NCI-H748 (cell line): ENCODE results near the gene POLR3GL.
A peak's percentile ranks its signal among the peaks of the same experiment; 100 is the strongest.

Experiments
- DNase-seq: peaks from one replicate; lab custom pipeline; 2025; ENCODE audit not compliant: unreplicated experiment; lab: John Stamatoyannopoulos, UW

POLR3GL gene

DNA sequence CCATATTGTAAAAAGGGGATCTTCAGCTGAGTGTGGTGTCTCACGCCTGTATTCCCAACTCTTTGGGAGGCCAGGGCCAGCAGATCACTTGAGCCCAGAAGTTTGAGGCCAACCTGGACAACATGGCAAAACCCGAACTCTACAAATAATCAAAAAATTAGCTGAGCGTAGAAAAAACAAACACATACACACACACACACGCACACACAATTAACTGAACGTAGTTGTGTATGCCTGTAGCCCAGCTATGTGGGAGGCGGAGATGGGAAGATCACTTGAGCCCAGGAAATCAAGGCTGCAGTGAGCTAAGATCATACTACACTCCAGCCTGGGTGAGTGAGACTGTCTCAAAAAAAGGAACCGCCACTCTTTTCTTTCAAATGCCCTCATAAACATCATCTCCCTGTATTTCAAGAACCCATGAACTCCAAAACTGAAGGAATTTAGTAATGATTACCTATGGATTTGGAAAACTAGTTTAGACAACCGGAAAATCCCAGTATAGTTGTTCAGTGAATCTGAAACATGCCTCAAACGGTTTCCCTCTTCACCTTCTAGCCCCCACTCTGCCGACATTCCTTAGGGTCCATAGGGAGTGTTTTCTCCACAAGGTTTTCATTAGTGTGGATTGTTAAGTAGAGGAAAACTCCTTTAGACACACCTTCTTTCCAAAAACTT lies 27.4 kb downstream of the POLR3GL start:
- DNase-seq = no peak

DNA sequence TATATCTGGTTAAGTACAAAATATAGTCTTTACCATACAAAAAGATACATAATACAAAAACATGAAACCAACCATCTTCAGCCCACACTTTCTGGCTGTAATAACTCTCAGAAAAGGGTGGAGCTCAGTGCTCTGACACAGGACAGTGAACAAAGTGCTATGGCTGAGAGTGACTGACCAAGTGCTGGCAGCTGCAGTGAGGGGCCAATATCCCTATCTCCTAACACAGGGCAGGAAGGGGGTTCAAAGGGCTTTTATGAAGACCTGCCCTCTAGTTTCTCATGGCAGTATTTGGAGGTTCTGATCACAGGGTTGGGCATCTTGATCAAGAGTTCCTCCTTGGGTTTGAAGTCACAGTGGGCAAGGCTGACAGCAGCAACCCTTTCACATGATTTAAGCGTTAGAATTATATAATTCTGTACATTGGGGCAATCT lies 28.0 kb downstream of the POLR3GL start:
- no peak for DNase-seq

DNA sequence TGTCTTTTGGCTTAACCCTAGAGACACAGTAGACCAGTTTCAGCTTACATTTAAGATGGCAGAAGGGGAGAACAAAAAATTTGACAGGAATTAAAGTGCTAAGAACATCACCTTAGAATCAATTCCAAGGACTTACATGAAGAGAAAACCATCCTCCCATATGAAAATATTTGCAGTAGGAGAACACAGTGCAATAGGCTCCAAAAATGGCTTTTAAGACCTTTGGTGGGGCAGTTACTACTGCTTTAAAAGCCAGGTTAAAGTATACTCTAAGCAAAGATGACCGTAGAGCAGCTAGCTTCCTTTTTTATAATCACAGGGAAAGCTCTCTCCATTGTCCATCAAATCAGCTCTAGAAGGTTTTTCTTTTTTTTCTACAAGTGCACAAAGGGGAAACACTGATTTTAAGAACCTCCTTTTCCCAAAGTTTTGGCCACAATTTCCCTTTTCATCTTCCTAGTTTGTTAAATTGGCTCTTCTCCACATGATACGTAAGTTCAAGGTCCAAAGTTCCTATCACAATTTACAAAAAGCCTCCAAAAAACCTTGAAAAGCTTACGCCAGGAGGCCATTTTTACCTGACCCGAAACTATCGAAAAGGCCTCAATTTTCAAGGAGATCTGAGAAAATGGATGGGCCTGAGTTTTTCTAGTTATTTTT lies 28.6 kb downstream of the POLR3GL start:
- DNase-seq = no peak

DNA sequence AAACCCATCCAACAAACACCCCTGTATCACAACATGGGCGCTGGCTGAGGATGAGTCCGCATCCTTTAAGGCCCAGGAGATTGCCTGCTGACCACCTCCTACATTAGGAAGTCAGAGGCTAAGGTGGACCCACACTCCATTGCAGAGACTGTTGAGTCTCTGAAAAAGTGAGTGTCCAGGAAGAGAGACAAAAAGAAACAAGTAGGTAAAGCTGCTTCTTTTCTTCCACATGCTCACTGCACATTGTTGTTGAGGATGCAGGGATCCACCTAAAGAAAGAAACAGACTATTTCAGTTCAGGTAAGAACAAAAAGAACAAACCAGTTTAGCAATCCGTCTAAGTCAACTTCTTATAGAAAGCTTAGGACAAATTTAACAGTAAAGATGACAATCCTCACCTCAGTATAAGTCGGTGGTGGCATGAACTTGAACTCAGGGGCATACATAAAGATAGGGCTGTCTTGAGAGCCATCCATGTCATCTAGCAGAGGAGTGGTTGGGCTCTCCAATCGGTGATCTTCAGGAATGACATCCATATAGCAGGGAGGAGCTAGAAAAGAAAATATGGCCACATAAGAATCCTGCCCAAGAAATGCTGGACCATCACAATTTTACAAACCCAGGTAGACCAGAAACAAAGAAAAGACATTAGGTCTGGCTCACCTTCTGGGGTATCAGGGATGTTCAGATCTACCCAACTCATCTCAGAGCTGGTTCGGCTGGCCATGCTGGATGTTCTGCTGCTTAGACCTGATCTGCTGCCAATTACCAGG lies 29.3 kb downstream of the POLR3GL start:
- DNase-seq = no peak

DNA sequence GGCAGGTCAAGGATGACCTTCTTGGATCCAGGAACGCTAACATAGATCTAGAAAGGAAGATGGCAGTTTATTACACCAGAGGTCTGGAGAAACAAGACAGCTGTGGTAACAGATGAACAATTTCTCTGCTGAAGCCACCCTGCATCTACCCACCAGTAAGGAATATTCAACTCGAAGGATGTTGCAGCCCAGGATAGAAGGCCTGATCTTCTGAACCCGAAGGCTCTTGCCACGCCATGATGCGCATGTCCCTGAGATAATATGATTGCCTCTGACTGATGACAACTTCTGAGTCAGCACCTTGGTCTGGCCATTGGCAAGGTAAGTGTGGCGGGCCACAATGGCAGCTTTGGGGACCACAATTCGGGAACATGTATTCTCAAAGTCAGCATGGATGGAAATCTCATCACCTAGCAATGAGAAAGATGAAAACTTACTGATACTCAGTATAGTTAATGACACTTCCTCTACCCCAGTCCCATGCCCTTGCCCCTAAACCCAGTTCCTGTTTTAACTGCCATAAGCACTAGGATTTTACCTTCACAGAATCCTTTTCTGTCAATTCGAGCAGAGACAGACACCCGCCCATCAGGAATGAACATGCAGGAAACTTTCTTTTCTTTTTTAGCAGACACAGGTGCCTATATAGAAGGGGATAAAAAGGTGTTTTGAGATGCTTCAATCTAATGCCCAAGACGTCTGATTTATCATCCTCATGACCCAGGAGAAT lies 30.1 kb downstream of the POLR3GL start:
- DNase-seq = no peak

DNA sequence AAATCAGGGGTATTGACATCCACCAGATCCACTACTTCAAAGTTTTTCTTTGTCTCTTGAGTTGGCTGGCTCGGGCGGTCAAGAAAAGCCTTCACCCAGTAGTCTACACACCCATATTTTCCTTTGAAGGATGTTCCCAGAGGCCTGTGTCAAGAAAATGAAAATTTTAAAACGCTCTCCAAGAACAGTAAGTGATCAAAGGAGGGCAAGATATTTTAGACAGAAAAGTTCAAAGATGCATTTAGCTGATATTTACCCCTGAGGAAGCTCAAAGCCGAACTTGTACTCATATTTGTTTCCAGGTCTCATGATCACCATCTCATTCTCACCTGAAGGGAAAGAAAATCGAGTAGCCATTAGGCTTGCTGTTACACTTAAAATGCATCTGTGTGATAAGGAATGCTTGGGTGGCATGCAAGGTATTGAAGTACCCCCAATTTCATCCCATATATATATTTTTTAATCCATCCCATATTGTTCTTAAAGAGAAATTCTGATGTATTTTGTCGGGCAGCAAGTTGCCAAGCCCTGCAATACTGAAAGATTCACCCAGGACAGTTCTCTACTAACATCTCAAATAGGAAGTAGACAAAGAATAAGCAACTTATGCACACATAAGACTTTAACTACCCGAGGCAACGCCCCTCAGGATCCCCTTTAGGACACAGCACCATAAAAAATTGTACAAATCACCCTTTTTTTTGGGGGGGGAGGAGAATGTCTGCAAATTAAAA lies 30.8 kb downstream of the POLR3GL start:
- no peak for DNase-seq

DNA sequence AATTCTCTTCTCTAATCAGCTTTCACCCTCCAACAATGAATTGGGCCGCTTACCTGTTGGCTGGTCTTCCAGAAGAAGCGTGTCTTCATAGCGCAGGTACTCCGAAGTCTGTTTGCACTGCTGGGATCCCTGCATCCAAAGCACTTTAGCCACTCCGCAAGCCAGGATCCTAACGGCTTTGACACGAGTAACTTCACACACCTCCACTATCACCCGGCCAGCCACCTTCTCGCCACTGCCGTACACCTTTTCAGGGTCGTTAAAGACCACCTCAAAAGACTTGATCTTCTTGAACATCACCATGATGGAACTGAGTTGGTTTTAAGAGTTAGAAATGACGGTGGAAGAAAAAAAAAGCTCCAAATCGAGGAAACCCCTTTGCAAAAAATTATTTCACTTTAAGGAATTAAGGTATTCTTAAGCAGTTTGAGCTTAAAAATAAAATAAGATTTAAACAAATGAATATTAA lies 31.5 kb downstream of the POLR3GL start:
- DNase-seq = peak; percentile 51

DNA sequence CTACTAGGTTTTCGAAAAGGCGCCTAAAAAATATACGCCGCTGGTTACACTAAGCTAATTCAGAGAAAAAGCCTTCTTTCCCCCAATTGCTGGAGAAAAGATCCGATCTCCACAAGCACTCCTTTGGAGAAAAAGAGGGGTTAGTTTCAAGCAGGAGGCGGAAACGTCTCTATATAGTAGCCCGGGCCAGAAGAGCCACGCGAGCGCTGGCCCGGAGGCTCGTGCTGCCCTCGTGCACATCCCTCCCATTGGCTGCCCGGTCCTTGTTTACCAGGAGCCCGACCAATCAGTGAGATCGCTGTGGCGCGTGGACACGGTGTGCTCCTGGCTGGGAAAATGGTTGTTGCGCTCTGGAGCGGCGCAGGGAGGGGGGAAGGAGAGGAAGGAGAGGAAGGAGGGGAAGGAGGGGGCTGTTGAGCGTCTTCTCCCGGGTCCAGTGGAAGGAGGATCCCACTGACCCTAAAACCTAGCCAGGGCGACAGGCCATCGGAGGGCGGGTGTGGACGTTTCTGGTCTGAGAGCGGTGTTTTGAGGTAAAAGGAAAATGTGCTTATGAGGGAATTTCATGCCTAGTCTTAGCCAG lies 32.0 kb downstream of the POLR3GL start, which contains the start of gene TXNIP:
Gene TXNIP (minus strand): TSS at position 147 of the 583 bp plus-strand sequence. CDS start 313 bp downstream, outside the sequence.
- peak; percentile 99 for DNase-seq

DNA sequence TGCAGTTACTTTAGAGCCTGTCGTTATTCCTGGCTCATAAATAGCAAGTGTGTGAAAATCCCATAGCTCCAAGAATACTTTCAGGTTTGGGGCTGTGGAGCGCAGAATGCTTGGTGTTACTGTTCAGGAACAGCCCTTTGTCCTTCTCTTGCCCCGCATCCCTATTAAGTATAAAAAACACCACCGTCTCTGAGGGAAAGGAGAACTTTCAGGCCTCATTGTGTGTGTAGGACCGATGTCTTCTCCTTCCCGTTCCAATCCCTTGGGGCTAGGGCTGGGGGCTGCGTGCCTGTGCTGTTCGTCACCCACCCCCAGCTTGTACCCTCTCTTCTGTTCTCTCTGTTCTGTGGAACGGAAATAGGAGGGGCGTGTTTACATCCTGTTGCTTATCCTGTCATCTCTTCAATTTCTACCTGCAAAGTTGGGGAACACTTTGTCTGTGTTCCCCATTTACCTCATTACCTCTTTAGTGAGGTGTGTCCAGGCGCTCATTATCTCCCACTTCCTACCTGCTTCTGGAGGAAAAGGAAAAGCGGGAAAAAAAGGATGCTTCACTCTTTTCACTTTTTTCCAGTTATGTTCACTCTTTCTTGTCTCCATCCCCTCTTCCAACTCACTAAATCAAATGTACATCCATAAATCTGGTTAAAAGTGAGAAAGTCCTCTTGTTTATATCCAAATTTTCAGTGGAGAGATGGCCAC lies 32.7 kb downstream of the POLR3GL start:
- peak; percentile 52 for DNase-seq

DNA sequence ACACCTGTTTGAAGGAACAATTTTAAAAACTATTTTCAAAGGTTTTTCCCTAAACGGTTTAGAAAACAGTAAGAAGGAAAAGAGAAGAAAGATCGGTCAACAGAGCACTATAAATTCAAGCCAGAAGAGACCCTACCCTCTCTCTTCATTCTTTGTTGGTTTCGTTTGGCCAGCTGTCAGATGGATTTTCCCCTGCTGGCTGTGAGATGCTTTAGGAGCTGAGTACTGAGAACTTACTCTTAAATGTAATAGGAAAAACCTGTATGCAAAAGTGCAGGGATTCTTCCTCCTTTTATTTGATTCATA lies 33.2 kb downstream of the POLR3GL start:
- peak; percentile 40 for DNase-seq

DNA sequence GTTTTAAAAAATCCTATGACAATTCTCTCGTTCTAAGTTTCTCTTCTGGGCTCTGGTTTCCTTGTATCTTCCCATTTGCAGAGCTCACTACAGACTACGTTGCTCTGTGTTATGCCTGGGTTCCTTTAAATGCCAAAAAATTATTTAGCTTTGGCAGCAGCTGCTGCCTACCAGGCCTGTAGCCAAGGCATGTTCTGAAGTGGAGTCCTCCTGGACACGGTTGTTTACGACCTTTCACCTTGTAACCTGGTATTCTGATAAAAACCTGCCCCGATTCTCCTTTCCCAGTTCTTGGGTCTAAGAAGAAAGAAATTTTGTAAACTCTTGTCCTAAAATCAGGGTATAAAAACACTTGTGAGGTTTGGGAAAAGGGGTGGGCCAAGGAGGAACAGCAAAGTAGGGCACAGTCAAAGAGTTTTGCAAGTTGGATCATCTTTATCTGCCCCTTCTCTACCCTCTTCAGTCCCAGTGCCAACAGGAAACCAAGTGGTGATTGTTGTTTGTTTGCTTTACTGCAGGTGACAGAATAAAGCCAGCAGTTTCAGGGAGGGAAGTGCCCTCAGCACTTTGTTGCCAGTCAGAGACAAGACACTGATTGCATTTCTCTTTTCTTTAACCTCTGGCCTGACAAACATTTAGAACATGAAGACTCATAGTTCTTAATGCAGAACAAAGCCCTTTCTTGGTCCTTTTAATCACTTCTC lies 35.0 kb downstream of the POLR3GL start:
- DNase-seq = peak; percentile 81

DNA sequence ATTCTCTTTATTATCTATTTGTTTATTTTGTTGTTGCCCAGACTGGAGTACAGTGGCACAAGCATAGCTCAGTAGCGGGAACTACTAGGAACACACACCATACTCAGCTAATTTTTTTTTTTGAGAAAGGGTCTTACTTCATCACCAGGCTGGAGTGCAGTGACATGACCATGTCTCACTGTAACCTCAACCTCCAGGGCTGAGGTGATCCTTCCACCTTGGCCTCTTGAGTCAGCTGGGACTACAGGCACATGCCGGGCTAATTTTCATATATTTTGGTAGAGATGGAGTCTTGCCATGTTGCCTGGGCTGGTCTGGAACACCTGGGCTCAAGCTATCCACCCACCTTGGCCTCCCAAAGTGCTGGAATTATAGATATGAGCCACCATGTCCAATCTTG lies 37.2 kb downstream of the POLR3GL start:
- DNase-seq = no peak

DNA sequence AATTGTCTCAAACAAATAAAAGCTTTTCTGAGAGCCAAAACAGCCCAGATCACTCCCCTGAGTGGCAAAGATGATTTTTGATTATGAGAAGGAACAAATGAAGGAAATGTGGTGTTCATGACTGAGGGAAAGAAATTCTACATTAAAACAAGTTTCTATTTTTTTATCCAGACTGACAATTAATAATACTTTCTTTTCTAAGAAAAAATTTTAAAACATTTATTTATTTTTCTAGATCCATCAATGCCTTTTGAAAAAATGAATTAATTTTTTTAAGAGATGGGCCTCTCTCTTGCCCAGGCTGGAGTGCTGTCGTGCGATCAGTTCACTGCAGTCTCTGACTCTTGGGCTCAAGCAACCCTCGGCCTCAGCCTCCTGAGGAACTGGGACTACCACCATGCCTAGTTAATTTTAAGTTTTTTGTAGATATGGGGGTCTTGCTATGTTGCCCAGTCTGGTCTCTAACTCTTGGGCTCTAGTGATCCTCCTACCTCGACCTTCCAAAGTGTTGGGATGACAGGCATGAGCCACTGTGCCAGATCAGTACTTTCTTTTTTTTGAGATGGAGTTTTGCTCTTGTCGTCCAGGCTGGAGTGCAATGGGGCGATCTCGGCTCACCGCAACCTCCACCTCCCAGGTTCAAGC lies 43.1 kb downstream of the POLR3GL start:
- no peak for DNase-seq

DNA sequence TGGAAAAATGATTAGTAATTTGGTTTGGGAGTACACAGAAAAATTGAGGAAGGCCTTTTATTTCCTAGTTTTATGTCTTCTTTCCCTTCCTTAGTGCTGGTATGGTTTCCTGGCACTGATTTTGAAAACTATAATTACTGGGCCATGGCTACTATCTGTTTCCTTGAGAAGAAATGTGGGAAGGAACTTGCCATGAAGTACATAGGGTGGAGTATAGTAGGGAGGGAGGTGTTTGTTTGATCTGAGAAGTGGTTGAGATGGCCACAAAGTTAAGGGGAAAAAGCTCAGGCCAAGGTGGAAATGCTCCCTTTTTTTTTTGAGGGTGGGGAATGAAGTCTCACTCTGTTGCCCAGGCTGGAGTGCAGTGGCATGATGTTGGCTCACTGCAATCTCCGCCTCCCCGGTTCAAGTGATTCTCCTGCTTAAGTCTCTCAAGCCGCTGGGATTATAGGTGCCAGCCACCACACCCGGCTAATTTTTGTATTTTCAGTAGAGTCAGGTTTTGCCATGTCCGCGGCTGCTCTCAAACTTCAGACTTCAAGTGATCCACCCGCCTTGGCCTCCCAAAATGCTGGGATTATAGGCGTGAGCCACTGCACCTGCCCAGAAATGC lies 45.7 kb downstream of the POLR3GL start:
- DNase-seq = no peak

DNA sequence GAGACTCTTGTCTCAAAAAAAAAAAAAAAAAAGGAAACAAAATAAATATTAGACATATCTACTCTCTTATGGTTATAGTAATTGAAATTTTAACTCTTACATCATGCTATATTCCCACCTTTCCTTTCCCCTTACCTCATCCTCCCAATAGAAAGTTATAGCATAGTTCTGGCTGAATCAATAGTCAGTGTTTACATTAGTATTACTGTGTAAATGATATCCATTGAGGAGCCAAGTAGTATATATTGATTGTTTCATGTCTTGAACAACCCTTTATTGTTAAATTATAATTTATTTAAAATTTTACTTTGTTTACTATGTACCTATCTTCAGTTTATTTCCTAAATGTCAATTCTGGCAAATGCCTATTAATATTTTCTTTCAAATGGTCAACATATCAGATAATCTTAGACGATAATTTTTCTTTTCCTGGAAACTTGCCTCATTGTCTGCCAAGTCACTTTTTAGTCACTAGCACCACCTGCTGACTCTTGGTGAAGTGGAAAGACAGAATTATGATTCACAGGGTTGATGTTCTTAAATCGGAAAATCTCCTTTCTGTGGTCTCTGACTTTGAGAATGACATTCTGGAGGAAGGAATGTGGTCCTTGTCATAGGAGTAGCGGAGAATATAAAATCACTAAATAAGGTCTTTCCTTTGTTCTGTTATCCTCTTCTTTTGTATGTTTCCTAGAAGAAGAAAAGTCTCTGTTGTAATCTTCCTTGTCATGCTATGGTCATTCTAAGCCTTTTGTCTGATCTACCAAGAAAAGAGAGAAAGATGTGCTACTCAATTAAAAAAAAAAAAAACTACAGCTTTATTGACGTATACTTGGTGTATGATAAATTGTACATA lies 48.4 kb downstream of the POLR3GL start:
- peak; percentile 77 for DNase-seq

DNA sequence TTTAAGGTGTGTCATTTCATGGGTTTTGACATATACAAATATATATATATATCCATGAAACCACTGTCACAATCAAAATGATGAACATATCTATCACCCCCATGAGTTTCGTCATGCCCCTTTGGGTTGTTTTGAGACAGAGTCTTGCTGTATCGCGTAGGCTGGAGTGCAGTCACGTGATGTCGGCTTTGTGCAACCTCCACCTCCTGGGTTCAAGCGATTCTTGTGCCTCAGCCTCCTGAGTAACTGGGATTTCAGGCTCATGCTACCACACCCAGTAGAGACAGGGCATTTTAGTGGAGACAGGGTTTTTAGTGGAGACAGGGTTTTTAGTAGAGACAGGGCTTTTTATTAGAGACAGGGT lies 49.1 kb downstream of the POLR3GL start:
- DNase-seq = no peak

DNA sequence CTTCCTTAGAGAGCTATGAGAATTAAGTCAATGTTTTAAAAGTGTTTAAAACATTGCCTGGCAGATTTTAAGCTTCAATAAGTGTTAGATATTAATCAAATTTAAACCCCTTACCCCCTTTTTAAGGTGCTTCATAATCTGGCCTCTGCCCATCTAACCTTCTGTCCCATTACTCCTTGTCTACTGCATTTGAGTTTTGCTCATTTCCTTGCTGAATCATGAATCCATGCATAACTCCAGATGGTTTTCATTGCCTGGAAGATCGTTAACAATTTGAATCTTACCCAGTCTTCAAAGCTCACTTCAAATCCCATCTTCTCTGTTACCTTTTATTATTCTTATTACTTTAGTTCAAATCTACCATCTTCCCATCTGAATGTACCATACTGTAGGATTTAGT lies 52.4 kb downstream of the POLR3GL start:
- DNase-seq = no peak
